K562 (cell line): Measurements from ENCODE around the gene PWP2.

Source experiments
- ARNT ChIP-seq, 2 experiments: fragments of 450-650 bp; IDR thresholded peaks; 2 replicates each; pipeline ENCODE4 v1.6.1; 2016; ENCODE audit warnings: mild to moderate bottlenecking in 1 of 2
- EHMT2 ChIP-seq: fragments of 450-650 bp; IDR thresholded peaks from 2 replicates; pipeline ENCODE4 v1.6.1; 2018; ENCODE audit warnings: antibody characterized with exemption
- KDM1A ChIP-seq, 2 experiments: fragments of 450-650 bp; IDR thresholded peaks; 2 replicates each; pipeline ENCODE4 v1.6.1; 2016; ENCODE audit warnings: mild to moderate bottlenecking in 2 of 2
- POLR2A ChIP-seq: fragments of 450-650 bp; conservative IDR thresholded peaks from 2 replicates; pipeline ENCODE4 v1.6.1; 2016
- TSC22D4 ChIP-seq: fragments of 450-650 bp; IDR thresholded peaks from 2 replicates; pipeline ENCODE4 v1.6.1; 2016; ENCODE audit warnings: missing genetic modification characterization, missing biosample characterization, control low read depth
- TF ChIP-seq, protein P1 (sequence below): sonication (generic); formaldehyde crosslinking; IDR thresholded peaks from 2 replicates; pipeline ENCODE4 v1.8.0; 2022; ENCODE audit warnings: mild to moderate bottlenecking, missing genetic modification reagents
- TF ChIP-seq, protein P2 (sequence below): fragments of 450-650 bp; IDR thresholded peaks from 2 replicates; pipeline ENCODE4 v1.6.1; 2016; ENCODE audit warnings: missing biosample characterization, missing genetic modification characterization

DNA sequence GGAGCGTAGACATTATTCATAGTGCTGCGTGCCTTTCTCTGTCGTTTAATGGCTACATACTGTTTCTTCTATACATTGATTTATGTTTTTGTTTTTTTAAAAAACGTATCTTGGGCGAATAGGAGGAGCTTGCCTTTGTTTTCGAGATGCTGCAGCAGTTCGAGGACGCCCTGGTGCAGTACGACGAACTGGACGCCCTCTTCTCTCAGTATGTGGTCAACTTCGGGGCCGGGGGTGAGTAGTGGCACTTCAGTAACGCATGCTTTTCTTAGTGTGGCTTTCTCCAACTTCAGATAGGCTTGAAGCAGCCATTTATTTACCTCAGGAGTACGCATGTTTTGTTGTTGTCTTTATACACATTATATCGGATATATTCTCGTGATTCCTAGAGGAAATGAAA lies 48.2 kb upstream of the PWP2 start:
- TF ChIP-seq TSC22D4 (tag): no peak
- TF ChIP-seq, protein P1, sequence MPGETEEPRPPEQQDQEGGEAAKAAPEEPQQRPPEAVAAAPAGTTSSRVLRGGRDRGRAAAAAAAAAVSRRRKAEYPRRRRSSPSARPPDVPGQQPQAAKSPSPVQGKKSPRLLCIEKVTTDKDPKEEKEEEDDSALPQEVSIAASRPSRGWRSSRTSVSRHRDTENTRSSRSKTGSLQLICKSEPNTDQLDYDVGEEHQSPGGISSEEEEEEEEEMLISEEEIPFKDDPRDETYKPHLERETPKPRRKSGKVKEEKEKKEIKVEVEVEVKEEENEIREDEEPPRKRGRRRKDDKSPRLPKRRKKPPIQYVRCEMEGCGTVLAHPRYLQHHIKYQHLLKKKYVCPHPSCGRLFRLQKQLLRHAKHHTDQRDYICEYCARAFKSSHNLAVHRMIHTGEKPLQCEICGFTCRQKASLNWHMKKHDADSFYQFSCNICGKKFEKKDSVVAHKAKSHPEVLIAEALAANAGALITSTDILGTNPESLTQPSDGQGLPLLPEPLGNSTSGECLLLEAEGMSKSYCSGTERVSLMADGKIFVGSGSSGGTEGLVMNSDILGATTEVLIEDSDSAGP (CRISPR knock-in tag): no peak
- TF ChIP-seq POLR2A: no peak
- TF ChIP-seq, protein P2, sequence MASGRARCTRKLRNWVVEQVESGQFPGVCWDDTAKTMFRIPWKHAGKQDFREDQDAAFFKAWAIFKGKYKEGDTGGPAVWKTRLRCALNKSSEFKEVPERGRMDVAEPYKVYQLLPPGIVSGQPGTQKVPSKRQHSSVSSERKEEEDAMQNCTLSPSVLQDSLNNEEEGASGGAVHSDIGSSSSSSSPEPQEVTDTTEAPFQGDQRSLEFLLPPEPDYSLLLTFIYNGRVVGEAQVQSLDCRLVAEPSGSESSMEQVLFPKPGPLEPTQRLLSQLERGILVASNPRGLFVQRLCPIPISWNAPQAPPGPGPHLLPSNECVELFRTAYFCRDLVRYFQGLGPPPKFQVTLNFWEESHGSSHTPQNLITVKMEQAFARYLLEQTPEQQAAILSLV (tag): no peak
- TF ChIP-seq KDM1A (IDR thresholded peaks at IDR 0.05): no peak
- no peak for TF ChIP-seq EHMT2
- no peak for TF ChIP-seq ARNT (IDR thresholded peaks at IDR 0.05)
